NCI-H226 (cell line): ENCODE data around the gene RBM34.
"Not testable (repeated sequence)": the region's sequence is repeated elsewhere in the genome, so short reads cannot be mapped to it uniquely, and the experiment has no call there.

ENCODE experiments used
- DNase-seq: peaks from one replicate; pipeline ENCODE4 v3.0.0-alpha.2; 2015

RBM34 gene

GRCh38 chr1:235090406-235091069 is 70.5 kb downstream of the RBM34 start:
- no peak for DNase-seq

DNA sequence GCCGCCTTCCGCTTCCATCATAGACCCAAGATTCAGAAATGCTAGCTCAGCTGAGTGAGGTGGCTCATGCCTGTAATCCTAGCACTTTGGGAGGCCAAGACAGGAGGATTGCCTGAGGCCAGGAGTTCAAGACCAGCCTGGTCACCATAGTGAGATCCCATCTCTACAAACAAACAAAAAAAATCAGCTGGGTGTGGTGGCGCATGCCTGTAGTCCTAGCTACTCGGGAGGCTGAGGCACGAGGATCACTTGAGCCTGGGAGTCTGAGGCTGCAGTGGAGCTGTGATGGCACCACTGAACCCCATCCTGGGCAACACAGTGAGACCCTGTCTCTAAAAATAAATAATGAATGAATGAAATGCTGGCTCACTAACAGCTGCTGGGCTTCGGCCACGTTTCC is 72.1 kb downstream of the RBM34 start:
- no peak for DNase-seq

DNA sequence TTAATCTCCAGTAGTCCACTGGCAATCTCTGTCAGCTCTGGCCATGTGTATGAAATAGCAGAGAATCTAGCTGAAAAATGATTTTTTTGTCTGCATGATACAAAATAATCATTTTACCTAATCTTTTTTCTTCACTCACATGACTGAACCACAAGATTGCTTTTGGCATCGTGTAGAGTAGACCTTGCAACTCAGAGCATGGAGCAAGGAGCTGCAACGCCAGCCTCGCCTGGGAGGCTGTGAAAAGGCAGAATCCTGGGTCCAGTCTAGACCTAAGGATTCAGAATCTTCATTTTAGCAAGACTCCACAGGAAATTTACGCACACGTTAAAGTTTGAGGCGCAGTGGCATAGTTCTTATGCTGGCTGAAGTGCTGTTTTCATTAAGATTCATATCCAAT is 72.6 kb downstream of the RBM34 start:
- DNase-seq = no peak

DNA sequence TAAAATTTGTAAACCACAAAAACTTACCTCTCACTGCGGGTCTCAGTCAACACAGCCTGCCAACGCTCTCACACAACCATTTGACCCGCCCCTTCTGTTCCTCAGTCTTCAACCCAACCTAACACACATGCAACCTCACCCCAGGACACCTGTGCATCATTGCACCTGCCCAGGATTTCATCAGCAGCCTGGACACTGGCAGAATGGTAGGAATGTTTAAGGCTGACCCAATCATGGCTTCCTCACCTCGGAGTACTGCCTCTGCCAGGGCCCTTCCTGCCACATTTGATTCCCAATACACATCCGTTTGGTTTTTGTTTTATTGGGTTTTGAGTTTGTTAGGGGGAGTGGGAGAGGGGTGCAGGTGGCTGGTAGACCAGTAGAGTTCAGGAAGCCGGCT is 73.1 kb downstream of the RBM34 start:
- no peak for DNase-seq

DNA sequence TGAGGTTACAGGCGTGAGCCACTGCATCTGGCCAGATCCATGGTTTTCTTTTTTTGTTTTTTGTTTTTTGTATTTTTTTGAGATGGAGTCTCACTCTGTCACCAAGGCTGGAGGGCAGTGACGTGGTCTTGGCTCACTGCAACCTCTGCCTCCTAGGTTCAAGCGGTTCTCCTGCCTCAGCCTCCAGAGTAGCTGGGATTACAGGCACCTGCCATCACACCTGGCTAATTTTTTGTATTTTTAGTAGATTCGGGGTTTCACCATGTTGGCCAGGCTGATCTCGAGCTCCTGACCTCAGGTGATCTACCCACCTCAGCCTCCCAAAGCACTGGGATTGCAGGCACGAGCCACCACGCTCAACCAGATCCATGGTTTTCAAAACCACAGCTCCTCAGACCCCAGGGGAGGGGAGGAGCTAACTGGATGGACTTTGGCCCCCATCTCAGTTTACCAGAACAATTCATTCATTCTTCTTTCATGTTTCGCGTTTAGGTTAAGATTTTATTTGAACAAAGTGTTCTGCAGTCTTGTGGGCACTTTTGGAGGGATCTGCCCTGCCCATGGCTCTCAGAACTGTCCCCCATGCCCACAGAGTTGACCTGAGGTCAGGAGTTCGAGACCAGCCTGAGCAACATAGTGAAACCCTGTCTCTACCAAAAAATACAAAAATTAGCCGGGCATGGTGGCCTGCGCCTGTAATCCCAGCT is 75.5 kb downstream of the RBM34 start:
- DNase-seq = not testable (repeated sequence)
